Activated CD4-positive, alpha-beta T cell treated with anti-CD3 and anti-CD28 coated beads, Interleukin-2, Interleukin-4, amounts not matched to agents 100 ng/mL and 50 ng/mL, durations not matched to agents 16 hours and 8 hours (primary cell): ENCODE results near the gene ZNF782.
A peak's percentile ranks its signal among the peaks of the same experiment; 100 is the strongest.
"Not testable (repeated sequence)": the region's sequence is repeated elsewhere in the genome, so short reads cannot be mapped to it uniquely, and the experiment has no call there.

Source experiments
- DNase-seq: peaks from one replicate; pipeline ENCODE4 v3.0.0-alpha.2; 2020; ENCODE audit warnings: low spot score

Gene ZNF782

DNA sequence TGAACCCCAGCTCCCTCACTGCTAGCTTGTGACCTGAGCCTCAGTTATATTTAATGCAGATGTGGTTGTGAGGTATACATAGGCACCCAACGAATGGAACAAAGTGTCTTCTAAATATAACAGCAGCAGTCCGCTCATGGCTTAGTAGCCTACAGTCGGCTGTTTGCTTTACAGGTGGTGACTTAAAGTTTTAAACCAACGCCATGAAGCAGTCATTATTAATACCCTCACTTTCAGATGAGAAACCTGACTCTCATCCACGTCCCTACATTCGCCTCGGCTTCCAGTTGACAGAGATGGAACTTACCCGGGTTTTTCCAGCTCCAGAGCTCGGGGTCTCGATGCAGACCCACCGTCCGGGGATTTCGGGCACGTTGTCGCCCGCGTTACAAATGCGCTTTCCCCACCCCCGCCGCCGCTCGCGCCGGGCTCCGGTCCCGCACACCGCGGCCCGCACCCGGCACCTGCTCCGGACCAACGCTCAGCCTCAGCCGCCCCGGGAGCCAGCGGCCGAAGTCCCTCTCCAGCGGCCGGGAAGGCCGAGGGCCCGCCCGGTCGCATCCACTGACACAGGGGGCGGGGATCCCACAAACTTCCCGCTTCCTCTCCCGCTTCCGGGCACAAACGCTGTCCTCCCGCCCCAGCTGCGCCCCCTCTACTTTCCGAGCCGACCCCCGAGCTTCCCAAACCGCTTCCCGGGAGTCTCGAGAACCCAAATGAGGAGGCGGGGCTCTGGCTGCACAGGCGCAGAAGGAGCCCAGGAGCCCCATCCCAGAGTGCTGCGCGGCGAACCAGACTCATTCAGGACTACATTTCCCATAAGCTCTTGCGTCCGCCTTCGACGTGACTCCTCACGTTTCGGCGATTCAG is at the start of gene ZNF782:
TSS of gene ZNF782 (minus strand) at position 734 of the 870 bp plus-strand sequence. CDS start 2,553 bp downstream, outside the sequence.
- peak; percentile 90 for DNase-seq

DNA sequence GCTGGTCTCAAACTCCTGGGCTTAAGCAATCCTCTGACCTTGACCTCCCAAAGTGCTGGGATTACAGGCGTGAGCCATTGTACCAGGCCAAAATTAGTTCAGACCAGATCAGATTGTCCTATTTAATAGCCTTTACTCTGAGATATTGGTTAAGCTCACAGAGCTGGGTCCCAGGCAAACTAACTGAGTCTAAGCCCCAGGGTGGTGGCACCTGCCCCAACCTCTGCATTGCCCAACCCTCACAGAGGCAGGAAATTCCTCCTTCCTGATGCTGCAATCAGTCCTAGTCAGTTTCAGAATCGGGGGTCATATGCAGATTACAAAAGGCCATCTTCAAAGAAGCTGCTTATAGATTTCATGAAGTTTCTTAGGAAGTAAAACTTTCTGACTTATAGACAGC is 45.7 kb upstream of the ZNF782 start:
- DNase-seq: not testable (repeated sequence)

DNA sequence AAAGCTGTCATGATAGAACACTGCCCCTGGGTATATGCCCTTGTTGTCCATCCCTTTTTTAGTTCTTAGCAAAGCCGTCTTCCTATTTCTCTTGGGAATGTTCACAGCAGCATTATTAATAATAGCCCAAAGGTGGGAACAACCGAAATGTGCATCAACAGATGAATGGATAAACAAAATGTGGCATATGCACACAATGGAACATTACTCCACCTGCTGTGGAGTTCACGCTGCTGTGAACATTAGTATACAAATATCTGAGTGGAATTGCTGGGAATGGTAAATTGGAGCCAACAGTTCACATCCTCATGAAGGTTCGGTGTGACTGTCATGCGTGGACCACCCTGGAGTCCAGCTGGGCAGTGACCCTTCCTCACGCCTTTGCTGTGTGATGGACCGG is 37.8 kb upstream of the ZNF782 start:
- no peak for DNase-seq

DNA sequence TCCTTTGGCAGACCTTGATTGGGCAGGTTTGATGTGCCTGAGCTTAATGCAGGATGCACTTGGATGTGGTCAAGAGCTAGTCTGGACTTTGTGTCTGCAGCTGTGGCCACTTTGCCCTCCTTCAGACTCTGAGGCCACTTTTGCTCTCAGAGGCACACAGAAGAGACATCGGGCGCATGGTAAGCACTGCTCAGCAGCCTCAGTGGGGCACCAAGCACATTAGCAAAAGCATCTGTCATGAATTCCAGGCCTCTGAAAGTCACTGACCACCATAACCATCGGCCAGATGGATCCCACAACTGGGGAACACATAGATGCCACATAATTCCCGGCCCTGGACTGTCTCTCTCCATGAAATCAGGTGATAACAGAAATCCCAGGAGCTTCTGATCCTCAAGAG is 34.3 kb upstream of the ZNF782 start:
- DNase-seq: no peak

DNA sequence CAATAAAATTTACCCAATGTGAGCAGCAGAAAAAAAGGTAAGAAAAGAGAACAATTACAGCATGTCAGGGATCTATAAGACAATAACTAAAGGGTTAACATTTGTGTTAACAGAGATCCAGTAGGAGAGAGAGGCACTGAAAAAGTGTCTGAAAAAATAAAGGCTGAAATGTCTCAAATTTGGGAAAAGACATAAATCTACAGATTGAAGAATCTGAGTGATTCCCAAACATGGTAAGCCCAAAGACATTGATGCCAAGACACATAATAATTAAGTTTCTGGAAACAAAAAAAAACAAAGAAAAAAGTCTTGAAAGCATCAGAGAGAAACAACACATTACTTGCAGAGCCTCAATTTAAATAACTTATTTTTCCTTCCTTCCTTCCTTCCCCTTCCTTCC is 31.1 kb upstream of the ZNF782 start:
- no peak for DNase-seq

DNA sequence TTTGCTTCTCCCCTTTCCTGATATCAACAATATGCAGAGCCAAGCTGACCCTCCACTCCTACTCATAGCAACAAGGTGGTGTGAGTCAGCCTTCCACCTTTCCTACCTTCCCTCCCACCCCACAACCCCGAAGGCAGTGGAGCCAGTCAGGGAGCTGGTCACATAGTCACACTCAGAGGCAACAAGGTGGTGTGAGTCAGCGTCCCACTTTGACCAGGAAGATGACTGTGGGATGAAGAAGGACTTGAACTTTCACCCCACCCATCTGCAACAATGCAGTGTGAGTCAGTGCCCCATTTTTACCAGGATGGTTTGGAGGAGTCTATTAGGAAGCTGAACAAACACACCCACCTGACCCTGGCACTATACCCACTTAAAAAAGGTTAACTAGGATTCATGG is 30.1 kb upstream of the ZNF782 start:
- no peak for DNase-seq

DNA sequence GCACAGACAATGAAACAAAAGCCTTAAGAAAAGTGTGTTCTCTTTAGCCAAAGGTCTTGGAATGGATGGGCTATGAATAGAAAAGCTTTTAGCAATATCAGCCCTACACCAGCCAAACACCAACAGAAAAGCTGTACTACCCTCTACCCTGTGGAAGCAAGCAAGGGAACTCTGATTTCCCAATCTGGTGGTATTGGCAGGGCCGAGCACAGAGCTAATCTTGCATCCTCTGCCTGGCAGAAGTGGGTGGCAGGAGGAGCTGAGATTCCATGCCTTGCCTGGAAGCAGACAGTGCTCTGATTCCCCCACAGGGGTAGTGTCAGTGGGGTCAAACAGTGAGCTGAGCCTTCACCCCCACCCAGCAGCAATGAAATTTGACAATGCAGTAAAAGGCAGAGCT is 29.6 kb upstream of the ZNF782 start:
- DNase-seq: no peak

DNA sequence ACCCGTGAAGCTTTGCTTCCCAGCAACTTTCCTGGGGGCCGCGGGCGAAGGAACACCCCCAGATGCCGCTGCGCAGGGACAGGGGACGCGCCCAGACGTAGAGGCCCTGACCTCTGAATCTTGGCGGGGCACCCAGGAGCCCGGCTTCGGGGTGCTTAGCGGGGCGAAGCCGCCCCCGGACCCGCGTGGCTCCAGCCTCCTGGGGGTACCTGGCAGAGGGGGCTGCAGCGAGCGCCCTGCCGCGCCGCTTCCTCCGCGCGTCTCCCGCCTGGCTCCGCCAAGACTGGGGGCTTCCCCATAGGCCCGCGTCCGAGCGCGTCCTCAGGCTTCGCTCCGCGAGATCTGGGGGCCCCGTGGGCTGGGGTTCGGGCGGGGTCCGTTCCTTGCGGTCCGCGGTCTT is 23.0 kb upstream of the ZNF782 start:
- no peak for DNase-seq

DNA sequence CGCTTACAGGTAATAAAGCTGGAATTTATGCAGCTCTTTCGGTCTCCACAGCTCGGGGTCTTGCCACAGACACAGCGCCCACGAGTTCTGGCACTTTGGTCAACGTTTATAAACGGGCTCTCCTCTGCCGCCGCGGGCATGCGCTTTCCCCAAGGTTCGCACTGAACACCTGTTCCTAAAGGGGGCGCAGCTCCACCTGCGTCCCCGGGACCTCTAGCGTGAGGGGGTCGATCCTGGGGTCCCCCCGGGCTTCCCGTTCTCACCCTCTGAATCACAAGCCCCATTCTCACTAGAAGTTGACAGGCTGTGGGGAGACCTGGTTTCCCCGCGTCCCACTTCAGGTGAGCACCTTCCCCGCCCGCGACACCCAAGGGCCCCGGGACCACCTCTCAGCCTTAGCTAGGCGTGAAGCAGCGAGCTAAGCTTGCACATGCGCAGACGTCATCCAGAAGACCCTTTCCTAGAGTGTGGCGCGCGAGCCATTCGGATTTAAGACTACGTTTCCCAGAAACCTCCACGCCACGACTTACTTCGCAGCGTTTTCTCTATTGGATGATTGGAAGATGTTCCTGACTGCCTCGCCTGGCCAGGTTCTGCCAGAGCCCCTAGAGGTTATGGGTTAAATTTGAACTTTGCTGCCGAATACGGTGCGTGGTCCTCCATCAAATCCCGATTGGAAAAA is 21.3 kb upstream of the ZNF782 start:
- DNase-seq: peak; percentile 67

DNA sequence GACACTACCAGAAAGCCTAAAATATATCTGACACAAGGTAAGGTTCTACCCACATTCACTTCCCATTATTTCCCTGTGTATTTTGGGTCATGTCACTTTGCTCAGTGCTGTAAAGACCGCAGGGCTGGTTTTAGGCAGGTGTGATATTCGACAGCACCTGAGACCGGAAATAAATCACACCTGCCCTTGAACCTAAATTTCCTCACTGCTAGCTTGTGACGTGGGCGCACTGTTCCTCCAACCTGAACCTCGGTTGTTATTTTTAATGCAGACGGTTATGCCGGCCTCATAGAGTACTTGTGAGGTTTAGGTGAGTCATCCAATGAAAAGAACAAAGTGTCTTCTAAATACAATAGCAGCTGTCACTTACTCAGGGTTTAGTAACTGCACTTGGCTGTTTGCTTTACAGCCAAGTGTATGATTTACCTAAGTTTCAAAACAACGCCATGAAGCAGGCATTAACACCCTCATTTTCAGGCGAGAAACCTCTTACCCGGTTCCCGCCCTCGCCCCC is 20.7 kb upstream of the ZNF782 start:
- peak; percentile 45 for DNase-seq

DNA sequence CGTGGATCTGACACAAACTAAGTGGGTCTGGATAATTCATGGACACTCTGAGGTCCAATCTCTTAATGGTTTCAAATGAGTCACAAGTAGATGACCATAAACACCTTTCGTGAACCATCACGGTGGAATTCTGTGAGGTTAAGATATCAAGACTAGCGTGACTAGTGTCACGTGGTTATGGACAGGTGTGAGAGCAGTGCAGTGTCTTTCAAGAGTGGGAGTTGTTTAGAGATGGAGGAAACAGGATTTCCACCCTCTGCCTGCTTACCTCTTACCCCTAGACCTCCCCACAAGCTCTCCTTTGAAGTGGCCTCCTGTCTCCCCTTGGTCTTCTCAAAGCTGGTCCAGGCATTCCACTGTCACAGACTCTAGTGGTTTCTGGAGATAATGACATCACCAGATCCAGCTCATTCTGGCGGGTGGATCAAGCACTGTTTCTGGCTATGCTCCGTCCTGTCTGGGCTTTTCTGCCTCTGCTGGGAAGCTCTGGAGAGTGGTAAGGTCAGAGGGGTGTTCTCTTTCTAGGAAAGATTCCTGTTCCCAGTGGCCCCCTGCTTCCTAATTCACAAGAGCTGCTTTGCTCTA is 20.0 kb upstream of the ZNF782 start:
- no peak for DNase-seq

DNA sequence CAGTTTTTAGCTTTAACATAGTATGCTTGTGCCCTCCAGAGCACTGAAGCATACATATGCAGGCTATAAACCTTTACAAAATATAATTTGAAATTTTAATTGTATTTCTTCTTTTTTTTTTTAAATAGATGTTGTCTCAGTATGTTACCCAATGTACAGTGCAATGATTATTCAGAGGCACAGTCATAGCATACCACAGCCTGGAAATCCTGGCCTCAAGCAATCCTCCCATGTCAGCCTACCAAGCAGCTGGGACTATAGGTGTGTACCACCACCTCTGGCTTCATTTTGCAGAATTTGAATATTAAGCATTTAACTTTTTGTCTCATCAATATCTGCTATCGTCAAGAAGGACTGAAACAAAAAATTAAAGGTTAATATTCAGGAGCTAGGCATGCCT is 16.9 kb upstream of the ZNF782 start:
- no peak for DNase-seq

DNA sequence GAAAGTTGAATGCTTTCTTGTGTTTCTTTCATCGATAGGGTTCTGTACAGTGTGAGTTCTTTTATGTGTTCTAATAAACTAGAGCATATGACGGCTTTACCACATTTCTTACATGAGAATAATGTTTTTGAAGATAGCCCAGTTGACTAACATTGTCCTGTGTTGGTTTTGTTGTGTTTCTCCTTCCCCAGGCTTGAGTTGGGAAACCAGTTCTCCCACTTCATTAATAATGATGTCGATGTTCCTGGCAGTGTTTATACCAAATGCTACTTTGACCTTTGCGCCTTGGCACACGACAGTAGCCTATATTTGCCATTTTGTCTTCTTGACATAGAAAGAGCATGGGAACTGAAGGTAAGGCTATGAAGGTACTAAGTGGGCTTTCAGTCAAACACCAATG is 14.4 kb upstream of the ZNF782 start:
- no peak for DNase-seq

DNA sequence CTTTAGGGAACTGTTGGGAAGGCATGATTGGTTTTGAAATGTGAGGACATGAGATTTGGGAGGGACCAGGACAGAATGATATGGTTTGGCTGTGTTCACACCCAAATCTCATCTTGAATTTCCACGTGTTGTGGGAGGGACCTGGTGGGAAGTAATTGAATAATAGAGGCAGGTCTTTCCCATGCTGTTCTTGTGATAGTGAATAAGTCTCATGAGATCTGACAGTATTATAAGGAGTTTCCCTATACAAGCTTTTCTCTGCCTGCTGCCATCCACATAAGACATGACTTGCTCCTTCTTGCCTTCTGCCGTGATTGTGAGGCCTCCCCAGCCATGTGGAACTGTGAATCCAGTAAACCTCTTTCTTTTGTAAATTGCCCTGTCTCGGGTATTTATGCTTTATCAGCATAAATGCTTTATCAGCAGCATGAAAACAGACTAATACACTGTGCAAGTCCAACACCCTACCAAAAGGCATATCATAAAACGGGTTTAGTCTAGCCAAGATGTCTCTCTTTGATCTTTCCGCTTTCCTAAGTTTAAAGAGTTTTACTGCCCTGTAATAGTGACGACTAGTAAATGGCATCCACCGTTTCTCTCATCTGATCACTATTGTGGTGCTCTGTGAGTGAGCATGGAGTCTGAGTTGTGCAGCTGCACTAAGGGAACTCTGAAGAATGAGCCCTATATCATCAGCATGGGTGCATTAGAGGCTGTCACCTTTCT is 12.9 kb upstream of the ZNF782 start:
- DNase-seq: no peak

DNA sequence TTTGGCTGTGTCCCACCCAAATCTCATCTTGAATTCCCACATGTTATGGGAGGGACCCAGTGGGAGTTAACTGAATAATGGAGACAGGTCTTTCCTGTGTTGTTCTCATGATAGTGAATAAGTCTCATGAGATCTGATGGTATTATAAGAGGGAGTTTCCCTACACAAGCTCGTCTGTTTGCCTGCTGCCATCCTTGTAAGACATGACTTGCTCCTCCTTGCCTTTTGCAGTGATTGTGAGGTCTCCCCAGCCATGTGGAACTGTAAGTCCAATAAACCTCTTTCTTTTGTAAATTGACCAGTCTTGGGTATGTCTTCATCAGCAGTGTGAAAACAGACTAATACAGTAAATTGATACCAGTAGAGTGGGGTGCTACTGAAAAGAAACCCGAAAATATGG is 10.9 kb upstream of the ZNF782 start:
- DNase-seq: not testable (repeated sequence)

DNA sequence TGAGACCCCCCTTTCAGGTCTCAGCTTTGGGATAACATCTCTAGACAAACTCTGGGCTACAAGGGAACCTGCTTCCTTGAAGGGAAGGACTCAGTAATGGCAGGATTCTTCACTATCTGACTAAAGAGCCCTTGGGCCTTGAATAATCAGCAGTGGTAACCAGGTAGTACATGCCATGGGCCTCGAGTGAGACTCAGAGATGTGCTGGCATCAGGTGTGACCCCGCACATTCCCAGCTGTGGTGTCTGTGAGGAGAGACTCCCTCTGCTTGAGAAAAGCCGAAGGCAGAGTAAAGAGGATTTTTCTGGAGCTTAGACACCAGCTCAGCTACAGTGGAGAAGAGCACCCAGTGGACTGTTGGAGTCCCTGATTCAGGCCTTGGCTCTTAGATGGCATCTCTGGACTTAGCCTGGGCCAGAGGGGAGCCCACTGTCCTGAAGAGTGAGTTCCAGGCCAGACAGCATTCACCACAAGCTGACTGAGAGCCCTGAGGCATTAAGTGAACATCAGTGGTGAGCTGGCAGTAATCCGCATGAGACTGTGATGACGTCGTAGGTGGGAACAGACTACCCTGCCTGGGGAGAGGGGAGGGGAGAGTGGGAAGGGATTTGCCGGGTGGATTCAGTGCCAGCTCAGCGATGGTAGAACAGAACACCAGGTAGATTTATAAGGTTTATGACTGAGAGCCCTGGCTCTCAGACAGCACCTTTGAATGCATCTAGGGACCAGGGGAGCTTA is 5.3 kb upstream of the ZNF782 start:
- DNase-seq: no peak

DNA sequence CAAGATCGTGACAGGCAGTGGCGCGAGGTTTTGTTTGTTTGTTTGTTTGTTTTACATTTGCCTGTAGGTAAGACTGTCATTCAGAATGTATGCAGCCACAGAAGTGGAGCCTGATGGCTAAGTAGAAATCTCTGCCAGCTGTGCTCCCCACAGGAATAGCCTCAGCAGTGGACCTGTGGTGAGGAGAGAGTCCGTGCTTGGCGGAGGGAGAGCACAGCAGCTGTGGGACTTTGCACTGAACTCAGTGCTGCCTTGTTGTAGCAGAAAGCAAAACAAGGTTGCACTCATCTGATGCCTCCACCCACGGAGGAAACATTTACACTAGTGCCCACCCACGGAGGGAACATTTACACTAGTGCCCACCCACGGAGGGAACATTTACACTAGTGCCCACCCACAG is 4.4 kb upstream of the ZNF782 start:
- no peak for DNase-seq

DNA sequence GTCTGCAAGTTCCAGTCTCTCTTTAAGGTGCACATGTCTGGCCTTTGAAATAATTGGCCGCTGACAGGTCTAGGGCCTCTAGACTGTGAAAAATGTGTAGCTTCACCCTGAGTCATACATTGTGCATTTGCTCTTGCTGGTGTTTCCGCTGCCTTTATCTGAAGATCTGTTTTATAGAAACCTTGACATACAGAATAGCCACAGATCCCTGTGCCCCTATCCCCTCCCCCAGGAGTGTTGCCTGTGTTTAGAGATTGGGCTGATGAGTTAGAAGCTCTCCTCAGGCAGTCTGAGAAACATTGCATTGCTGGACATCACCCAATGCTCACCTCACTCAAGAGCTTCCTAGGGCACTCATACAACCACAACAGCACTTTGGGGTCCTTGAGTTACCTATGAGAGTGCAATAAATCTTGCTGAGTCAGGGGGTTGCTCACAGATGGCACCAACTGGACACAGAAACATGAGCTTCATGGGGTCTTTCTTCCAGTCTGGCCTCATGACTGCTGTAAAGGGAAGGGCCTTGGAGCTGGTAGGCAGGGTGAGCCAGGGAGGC is 3.8 kb upstream of the ZNF782 start:
- DNase-seq: no peak

DNA sequence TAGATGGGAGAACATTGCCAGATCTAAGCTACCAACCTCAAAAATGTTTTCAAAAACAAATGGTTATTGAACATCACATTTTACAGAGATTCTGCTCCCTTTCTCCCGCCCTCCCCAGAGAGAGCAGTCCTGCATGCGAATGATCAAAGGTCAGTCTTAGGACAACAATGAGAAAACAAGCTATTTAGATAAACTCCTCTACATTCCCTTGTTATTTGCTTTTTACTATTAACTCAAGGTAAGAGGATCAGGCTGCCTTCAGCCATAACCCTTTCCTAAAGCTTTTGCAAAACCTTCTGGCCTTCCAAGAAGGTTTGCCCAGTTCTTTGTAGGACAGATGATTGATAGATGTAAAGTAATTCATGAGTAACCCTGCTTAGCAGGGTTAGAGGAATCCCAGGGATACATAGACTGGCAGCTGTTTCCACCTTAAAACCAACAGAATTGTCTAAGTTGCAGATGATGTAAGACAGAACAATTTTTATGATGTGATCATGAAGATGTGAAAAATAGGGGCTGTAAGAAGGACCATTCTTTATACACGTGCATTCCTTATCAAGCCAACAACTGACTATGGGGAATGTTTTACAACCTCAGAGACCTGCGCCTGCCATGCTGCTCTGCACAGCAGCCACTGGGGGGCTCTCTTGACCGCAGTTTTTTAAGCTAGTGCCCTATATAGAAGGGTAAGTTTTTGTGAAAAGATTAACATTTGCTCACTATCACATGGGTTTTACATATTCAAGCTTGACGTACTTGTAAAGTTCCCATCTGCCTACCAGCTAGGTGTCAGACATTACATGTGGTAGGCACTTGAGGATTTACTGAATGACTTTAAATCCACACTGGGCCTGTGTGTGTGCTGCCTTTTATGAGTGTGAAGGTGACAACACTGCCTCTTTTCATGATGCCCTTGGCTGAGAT is 2.3 kb upstream of the ZNF782 start:
- peak; percentile 61 for DNase-seq

DNA sequence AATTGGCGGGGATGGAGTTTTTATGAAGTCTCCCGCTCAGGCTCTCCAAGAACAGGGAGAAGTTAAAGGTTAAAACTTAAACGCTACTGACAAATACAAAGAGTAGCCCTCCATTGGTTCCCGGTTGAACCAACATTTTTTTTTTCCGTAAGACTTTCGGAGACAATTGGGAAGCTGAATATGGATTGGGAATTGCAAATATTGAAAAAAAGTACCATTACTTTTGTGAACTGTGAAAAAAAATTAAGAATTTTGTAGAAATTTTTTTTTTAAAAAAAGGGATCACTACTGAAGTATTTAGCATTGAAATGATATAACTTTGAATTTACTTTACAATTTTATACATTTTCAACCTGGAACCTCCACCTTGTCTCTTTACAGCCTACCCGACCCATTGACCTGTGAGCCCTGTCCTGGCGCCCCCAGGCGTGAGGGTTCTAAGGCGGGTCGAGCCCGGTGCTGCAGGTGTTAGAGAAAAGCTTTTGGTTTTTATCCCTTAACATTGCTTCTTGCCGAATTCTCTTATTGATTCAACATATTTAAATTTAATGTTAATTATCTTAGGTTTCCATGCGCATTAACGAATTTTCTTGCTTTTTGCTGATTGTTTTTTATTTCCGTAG is 448 bp upstream of the ZNF782 start:
- no peak for DNase-seq
